Activated CD4-positive, alpha-beta T cell treated with anti-CD3 and anti-CD28 coated beads, Interleukin-2, amount 10 ng/mL, durations not matched to agents 7 days and 5 days (primary cell): ENCODE results near the gene PEG3. TPM values are rescaled to one million over a fixed set of nuclear protein-coding genes. Genes with fewer than 3 reads are reported as not detected.

Experiments
- CTCF ChIA-PET: fragments of 350-600 bp; sonication (Branson Sonifier 250); formaldehyde crosslinking; loops from one replicate; lab custom pipeline; 2021; ENCODE audit warnings: antibody characterized with exemption; lab: Charles Lee
- POLR2A ChIA-PET: fragments of 350-600 bp; sonication (Branson Sonifier 250); formaldehyde crosslinking; loops from one replicate; lab custom pipeline; 2021; ENCODE audit warnings: antibody characterized with exemption; lab: Charles Lee
- DNase-seq: peaks from one replicate; pipeline ENCODE4 v3.0.0-alpha.2; 2020
- H3K27ac Mint-ChIP-seq: one replicate; pipeline ENCODE4 v1.8.0; 2021; ENCODE audit warnings: mild to moderate bottlenecking, moderate library complexity, mixed read lengths
- H3K27me3 Mint-ChIP-seq: one replicate; pipeline ENCODE4 v1.8.0; 2021; ENCODE audit warnings: mixed read lengths
- H3K36me3 Mint-ChIP-seq: one replicate; pipeline ENCODE4 v1.8.0; 2021; ENCODE audit warnings: low read depth, mixed read lengths
- H3K4me1 Mint-ChIP-seq: one replicate; pipeline ENCODE4 v1.8.0; 2021; ENCODE audit warnings: mixed read lengths
- H3K4me3 Mint-ChIP-seq: one replicate; pipeline ENCODE4 v1.8.0; 2021; ENCODE audit warnings: mild to moderate bottlenecking, moderate library complexity, mixed read lengths
- H3K9me3 Mint-ChIP-seq: one replicate; pipeline ENCODE4 v1.8.0; 2021; ENCODE audit warnings: mixed read lengths
- total RNA-seq, 2 experiments: library from RNA; stranded (reverse); gene quantifications; one replicate each; pipeline ENCODE4 v1.2.3, GENCODE V29; 2021

PEG3 gene
- total RNA-seq, 2 experiments from 2014 or later: not detected

DNA sequence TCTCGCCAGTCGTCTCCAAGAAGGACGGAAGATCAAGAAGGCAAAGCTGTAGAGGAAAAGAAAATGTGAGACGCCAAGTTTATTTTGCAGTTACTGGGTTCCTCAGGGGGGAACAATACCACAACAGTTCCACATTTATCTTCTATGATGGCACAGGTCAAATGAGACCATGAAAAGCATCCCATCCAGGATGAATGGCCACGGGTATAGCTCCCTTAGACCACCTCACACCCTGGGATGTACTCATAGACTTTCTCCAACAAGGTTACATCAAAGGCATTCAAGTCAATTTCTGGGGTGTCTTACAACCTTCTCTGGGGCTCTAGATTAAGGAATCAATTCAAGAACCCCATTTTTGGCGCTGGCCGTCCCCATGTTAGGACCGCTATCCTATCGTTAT is 4.5 kb downstream of the PEG3 start:
- POLR2A ChIA-PET: no interaction called here
- H3K27me3 Mint-ChIP-seq: peaks cover 2% of the 10 kb centered on the region
- no peak overlapping the region for H3K27ac Mint-ChIP-seq
- no peak for DNase-seq
- peaks cover 48% of the 10 kb centered on the region for H3K9me3 Mint-ChIP-seq
- peaks cover 16% of the 10 kb centered on the region for H3K36me3 Mint-ChIP-seq
- no peak overlapping the region for H3K4me3 Mint-ChIP-seq
- CTCF ChIA-PET: no interaction called here
- no peaks in the 10 kb centered on the region for H3K4me1 Mint-ChIP-seq

DNA sequence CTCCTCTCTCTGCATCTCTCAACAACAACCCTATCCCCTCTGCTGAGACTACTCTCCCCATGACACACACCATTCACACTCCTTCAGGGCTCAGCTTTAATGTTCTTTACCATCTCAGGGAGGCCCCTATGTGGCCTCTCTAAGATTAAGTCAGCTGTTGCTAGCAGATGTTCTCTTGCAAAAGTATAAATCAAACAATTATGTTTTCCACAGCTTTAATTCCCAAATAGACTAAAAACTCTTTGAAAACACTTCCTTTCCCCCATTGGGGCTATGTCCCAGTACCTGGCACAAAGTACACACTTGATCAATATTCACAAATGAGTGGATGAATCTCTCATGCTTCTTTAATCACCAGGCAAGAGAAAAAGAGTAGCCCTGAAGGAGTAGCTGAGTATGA is 5.1 kb downstream of the PEG3 start:
- Mint-ChIP-seq H3K27me3 (no peaks in the 10 kb centered on the region), H3K9me3 (peaks cover 46% of the 10 kb centered on the region), H3K4me1 (no peaks in the 10 kb centered on the region), H3K4me3 (no peak overlapping the region), H3K27ac (no peak overlapping the region), H3K36me3 (peaks cover 14% of the 10 kb centered on the region)
- POLR2A ChIA-PET: no interaction called here
- no peak for DNase-seq
- CTCF ChIA-PET: no interaction called here

DNA sequence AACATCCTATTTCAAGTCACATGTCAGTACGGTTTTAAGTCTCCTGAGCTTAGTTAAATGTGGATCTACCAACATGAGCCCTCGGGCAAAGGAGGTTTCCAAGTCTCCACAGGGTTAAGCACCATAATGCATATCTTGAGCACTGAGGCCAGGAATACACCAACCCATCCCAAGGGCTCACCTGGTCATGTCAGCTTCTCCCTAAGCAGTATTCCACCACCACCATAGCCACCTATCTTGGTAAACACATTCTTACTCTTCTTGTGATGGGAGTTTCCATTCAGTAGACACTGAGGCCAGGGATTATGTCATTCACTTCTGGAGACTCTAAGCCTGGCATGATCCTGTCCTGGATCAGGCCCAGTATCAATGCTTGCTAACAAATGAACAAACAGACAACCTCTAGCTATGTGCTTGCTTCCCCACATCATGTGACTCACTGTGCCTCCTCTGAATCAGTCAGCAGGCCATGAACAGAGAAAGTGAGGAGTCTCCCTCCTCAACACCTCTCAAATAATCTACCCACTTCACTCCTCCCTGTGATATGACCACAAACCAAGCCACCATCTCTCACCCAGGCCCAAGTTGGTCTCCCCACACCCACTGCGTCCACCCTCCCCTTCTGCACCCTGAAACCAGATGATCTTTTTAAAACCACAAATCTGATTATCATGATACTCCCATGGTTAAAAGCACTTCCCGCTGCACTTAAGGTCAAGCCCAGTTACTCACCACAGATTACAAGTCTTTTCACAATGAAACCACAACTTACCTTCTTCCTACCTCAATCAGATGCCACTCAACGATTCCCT is 5.8 kb downstream of the PEG3 start:
- peaks cover 51% of the 10 kb centered on the region for H3K9me3 Mint-ChIP-seq
- H3K36me3 Mint-ChIP-seq: peaks cover 14% of the 10 kb centered on the region
- no peaks in the 10 kb centered on the region for H3K27me3 Mint-ChIP-seq
- ChIA-PET POLR2A (no interaction called here), CTCF (no interaction called here)
- no peak overlapping the region for H3K27ac Mint-ChIP-seq
- DNase-seq: no peak
- no peaks in the 10 kb centered on the region for H3K4me1 Mint-ChIP-seq
- H3K4me3 Mint-ChIP-seq: no peak overlapping the region

DNA sequence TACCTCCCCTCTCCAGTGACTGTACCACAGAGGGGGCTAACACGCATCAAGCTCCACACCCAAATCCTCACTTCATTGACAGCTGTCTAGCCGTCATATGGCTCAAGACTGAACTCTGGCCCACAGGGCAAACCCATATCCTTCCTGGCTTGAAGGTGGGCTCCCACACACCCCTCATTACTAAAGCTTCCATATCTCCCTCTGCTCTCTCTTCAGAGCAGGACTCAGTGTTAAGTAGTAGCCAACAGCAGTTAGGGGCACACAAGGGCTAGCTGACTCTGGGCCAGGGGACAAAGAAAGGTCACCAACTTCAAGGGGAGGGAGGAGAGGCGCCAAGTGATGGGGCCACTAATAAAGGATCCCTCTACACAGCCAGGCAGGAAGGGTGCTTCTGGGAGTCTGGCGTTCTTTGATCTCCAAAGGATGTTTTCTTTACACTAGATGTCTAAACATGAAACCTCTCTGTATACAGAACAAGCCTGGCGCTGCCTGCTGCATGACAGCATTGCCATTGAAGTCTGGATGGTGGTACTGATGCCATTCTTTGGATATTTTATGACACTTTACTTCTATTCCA is 8.1 kb downstream of the PEG3 start:
- H3K4me3 Mint-ChIP-seq: no peak overlapping the region
- no peaks in the 10 kb centered on the region for H3K27me3 Mint-ChIP-seq
- no peaks in the 10 kb centered on the region for H3K4me1 Mint-ChIP-seq
- no peak overlapping the region for H3K27ac Mint-ChIP-seq
- H3K36me3 Mint-ChIP-seq: peaks cover 5% of the 10 kb centered on the region
- POLR2A ChIA-PET: interaction anchor here (0.6 kb wide), 1 partner anchor 726 kb away, joined by 4 read pairs; no protein-coding TSS in a partner anchor
- CTCF ChIA-PET: no interaction called here
- DNase-seq: no peak
- peaks cover 44% of the 10 kb centered on the region for H3K9me3 Mint-ChIP-seq

DNA sequence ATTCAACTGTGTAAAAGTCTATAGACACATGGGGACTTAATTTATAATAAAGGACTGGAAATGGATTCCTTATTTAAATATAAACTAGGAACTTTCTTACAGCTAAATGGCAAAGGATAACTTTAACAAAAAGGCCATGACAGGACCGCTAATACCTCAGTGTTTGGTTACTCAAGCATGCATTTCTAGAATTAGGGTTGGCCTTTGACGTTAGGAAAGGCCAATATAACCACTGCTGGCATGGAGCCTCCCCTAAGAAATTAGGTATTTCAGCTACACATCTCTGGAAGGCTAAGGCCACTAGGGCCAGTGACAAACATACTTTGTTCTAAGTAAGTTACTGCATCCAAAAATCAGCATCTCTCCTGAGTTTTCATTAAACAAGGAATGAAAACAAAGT is 9.3 kb downstream of the PEG3 start:
- no peaks in the 10 kb centered on the region for H3K36me3 Mint-ChIP-seq
- no peak overlapping the region for H3K27ac Mint-ChIP-seq
- CTCF ChIA-PET: no interaction called here
- no peak overlapping the region for H3K4me3 Mint-ChIP-seq
- no peaks in the 10 kb centered on the region for H3K27me3 Mint-ChIP-seq
- no peak for DNase-seq
- H3K4me1 Mint-ChIP-seq: no peaks in the 10 kb centered on the region
- POLR2A ChIA-PET: no interaction called here
- peaks cover 42% of the 10 kb centered on the region for H3K9me3 Mint-ChIP-seq

DNA sequence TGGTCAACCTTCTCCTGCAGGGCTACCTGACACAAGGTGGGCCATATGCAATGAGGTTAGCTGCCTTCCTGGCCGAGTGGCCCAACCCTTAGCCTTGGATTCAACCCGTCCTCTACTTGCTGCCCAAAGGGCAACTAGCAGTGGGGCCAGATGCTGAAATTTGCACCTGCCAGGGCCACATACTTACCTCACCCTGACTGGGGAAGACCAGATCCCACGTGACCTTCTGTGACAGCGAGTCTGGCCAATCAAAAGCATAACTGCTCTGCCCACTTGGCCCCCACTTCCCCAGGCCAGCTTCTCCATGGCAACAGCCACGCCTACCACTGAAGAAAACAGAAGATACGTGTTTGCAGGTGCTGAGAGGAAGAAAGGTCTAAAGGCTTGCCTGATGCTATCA is 10.9 kb downstream of the PEG3 start:
- Mint-ChIP-seq H3K4me1 (no peaks in the 10 kb centered on the region), H3K27ac (no peak overlapping the region), H3K4me3 (no peak overlapping the region), H3K9me3 (peaks cover 38% of the 10 kb centered on the region), H3K27me3 (no peaks in the 10 kb centered on the region), H3K36me3 (no peaks in the 10 kb centered on the region)
- no peak for DNase-seq
- ChIA-PET CTCF (no interaction called here), POLR2A (no interaction called here)

DNA sequence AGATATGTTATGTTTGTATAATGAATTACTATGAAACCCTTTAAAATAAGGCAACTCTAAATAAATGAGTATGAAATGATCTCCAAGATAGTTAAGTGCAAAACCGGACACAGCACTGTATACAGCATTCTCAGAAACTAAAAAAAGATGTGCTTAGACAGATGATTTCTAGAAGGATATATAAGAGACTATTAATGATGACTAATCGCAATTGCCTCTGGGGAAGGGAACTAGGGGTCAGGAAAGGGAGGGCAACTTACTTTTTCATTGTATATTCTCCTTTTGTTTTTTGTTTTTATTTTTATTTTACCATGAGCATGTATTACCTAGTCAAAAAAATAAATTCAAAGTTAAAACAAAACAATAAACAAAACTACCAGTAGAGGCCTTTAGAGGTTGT is 12.8 kb downstream of the PEG3 start:
- Mint-ChIP-seq H3K27me3 (no peaks in the 10 kb centered on the region), H3K36me3 (no peaks in the 10 kb centered on the region), H3K27ac (no peak overlapping the region), H3K4me3 (no peak overlapping the region), H3K9me3 (peaks cover 35% of the 10 kb centered on the region), H3K4me1 (no peaks in the 10 kb centered on the region)
- CTCF ChIA-PET: no interaction called here
- POLR2A ChIA-PET: no interaction called here
- no peak for DNase-seq

DNA sequence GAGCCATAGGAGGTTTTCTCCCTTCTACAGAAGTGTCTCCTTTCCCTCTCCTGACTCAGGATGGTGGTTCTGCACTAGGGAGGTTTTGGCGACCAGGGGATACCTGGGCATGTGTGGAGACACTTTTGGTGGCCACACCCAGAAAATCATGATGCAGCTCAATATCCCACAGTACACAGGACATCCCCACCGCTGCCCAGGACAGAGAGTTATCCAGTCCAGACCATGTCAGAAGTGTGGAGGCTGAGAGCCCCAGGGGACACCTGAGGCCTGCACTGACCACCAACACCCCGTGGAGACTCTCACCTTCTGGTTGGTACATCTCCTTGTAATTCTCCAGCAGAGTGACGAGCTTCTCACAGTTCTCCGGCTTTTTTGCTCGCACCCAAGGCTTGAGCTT is 16.6 kb downstream of the PEG3 start:
- H3K9me3 Mint-ChIP-seq: peaks cover 49% of the 10 kb centered on the region
- POLR2A ChIA-PET: no interaction called here
- CTCF ChIA-PET: no interaction called here
- H3K4me3 Mint-ChIP-seq: no peak overlapping the region
- no peaks in the 10 kb centered on the region for H3K36me3 Mint-ChIP-seq
- no peak overlapping the region for H3K27ac Mint-ChIP-seq
- H3K27me3 Mint-ChIP-seq: no peaks in the 10 kb centered on the region
- DNase-seq: no peak
- no peaks in the 10 kb centered on the region for H3K4me1 Mint-ChIP-seq

DNA sequence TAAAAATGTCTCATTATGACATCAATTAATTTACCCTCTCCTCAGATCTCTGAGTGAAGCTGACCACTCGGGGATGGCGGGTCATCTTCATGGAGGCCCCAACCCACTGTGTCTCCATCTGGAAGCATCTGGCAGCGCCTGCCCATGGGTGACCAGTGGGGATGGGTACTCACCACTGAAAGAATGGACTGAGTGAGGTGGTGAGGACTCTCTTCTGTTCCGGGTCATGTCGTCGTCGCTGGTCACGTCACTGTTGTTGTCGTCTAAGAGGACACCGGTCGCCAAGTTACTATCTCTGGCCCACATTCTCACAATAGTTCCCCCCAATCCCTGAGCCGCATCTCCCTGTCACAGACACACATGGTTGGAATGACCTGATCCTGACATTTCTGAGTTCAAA is 17.1 kb downstream of the PEG3 start:
- Mint-ChIP-seq H3K27ac (no peak overlapping the region), H3K27me3 (no peaks in the 10 kb centered on the region), H3K36me3 (no peaks in the 10 kb centered on the region), H3K9me3 (peaks cover 53% of the 10 kb centered on the region), H3K4me3 (no peak overlapping the region), H3K4me1 (no peaks in the 10 kb centered on the region)
- ChIA-PET CTCF (no interaction called here), POLR2A (no interaction called here)
- DNase-seq: no peak

DNA sequence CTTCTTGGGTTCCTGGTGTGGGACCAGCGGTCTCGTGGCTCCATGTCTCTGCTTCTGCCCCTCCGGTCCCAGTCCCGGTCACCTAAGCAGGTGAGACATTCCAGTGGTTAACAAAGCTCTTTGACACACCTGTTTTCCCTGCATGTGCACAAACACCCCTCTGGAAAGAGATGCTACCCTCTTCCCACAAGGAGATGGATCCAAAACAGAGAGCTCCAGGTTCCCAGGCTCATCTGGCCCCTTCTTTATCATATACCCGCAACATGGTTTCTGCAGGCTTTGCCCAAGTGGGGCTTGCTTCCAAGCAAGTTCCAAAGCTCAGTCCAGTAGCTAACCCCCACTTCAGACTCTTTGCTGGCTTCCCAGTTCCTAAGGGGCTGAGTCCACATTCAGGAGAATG is 17.8 kb downstream of the PEG3 start:
- Mint-ChIP-seq H3K4me1 (no peaks in the 10 kb centered on the region), H3K27ac (no peak overlapping the region), H3K27me3 (no peaks in the 10 kb centered on the region), H3K9me3 (peaks cover 55% of the 10 kb centered on the region), H3K36me3 (no peaks in the 10 kb centered on the region), H3K4me3 (no peak overlapping the region)
- ChIA-PET CTCF (no interaction called here), POLR2A (no interaction called here)
- no peak for DNase-seq

DNA sequence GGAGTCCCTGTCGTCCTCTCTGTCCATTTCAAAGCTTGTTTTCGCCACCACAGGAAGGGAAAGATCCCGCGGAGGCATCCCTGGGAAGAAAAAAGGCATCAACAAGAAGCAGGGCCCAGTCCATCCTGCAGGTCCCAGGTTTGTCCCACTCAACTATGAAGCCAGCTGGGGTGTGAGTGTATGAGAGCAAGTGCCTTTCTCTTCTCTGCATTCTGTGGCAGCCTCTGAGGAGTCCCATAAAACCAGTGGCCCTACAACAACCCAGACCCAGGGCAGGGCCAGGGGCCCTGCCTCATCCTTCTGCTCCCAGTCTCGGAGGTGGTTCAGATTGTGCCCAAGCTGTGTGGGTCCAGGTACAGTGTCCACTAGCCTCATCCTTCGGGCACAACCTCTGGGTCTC is 18.9 kb downstream of the PEG3 start:
- H3K27me3 Mint-ChIP-seq: no peaks in the 10 kb centered on the region
- no peak for DNase-seq
- H3K4me3 Mint-ChIP-seq: no peak overlapping the region
- ChIA-PET POLR2A (no interaction called here), CTCF (no interaction called here)
- H3K4me1 Mint-ChIP-seq: no peaks in the 10 kb centered on the region
- peaks cover 58% of the 10 kb centered on the region for H3K9me3 Mint-ChIP-seq
- H3K27ac Mint-ChIP-seq: no peak overlapping the region
- H3K36me3 Mint-ChIP-seq: no peaks in the 10 kb centered on the region

DNA sequence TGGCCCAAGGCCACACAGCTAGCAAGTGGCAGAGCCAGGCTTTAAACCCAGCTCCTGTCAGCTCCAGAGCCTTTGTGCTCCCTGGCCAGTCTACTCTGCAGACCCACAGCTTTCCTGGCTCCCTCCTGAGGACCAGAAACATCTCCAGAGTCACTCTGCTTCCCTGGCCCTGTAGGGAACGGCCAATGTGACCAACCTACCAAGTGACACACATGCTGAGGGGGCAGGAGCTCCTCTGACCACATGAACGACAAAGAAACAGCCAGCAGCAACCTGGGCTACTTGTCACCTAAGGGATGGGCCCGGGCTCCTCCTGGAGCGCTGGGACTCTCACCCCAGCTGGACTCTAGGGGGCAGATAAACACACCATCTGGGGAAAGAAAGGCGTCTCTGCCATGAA is 19.3 kb downstream of the PEG3 start:
- DNase-seq: no peak
- Mint-ChIP-seq H3K4me3 (no peak overlapping the region), H3K27ac (no peak overlapping the region), H3K9me3 (peaks cover 58% of the 10 kb centered on the region), H3K36me3 (no peaks in the 10 kb centered on the region), H3K27me3 (no peaks in the 10 kb centered on the region), H3K4me1 (no peaks in the 10 kb centered on the region)
- ChIA-PET POLR2A (no interaction called here), CTCF (no interaction called here)

DNA sequence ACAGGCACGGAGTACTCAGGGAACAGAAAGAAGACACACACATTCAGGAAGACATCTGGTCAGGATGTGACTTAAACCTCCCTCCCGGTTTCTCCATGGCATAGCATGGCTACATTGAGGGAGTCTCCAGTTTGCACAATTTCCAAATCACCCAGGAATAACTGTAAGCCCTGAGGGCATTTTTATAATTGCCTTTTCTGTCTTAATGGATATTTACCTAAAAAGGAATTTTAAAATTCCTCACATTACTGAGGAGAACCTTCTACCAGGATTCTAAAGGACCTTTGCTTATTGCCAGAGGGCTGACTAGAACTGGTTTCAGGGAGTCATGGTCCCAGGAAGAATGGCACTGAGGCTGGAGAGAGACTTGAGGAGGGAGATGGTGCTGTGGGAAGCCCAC is 21.4 kb downstream of the PEG3 start:
- CTCF ChIA-PET: no interaction called here
- POLR2A ChIA-PET: no interaction called here

DNA sequence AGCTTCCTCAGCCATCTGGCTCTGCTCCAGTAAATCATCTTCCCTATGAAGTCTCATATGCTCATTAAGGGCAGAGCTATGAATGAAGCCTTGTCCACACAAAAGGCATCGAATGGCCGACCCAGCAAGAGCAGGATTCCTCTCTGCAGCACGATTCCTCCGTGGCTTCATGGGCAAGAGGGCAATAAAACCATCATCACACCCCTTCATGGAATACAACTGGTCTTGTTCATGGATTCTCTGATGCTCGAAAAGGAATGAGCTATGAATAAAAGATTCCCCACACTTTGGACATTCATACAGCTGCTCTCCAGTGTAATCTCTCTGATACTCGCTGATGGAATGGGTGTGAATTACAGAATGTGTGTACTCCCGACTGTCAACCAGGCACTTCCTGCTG is 25.9 kb downstream of the PEG3 start:
- no peak overlapping the region for H3K4me3 Mint-ChIP-seq
- H3K4me1 Mint-ChIP-seq: no peaks in the 10 kb centered on the region
- DNase-seq: no peak
- no peaks in the 10 kb centered on the region for H3K27me3 Mint-ChIP-seq
- no peaks in the 10 kb centered on the region for H3K36me3 Mint-ChIP-seq
- CTCF ChIA-PET: no interaction called here
- POLR2A ChIA-PET: no interaction called here
- H3K27ac Mint-ChIP-seq: no peak overlapping the region
- peaks cover 55% of the 10 kb centered on the region for H3K9me3 Mint-ChIP-seq

More for the DNA sequence above, 21.4 kb downstream of the PEG3 start:
- Mint-ChIP-seq H3K4me3 (no peak overlapping the region), H3K4me1 (no peaks in the 10 kb centered on the region), H3K27ac (no peak overlapping the region), H3K27me3 (no peaks in the 10 kb centered on the region), H3K36me3 (no peaks in the 10 kb centered on the region), H3K9me3 (peaks cover 65% of the 10 kb centered on the region)
- no peak for DNase-seq
